Measurements from ENCODE around the gene AFDN. TPM values are rescaled to one million over a fixed set of nuclear protein-coding genes. Genes with fewer than 3 reads are reported as not detected.

Gene AFDN
- total RNA-seq, 1 experiment from 2014 or later, result 226 TPM

DNA sequence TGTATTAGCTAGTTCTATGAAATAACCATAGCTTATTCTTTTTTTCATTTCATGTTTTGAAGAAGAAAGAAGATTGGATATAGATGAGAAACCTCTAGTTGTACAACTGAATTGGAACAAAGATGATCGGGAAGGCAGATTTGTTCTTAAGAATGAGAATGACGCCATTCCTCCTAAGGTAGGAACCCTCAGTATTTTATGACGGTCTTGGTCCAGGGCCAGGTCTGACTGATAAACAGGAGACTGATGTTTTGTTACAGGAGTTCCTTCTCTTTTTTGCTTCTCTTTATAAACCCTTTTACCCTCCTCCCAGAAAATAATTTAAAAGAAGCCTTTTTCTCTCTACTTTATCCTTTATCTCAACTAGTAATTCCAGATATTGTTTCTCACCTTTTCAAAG lies 43.6 kb downstream of the AFDN start:
- Mint-ChIP-seq H3K36me3 (ENCODE audit: insufficient read depth, unreplicated experiment) (peaks cover 32% of the 10 kb centered on the region), H3K4me3 (ENCODE audit: low read depth, unreplicated experiment) (no peak overlapping the region), H3K27me3 (ENCODE audit: unreplicated experiment) (no peaks in the 10 kb centered on the region), H3K27ac (ENCODE audit: unreplicated experiment) (no peak overlapping the region), H3K4me1 (ENCODE audit: low read depth, unreplicated experiment) (peaks cover 9% of the 10 kb centered on the region), H3K9me3 (ENCODE audit: low read depth, unreplicated experiment) (no peaks in the 10 kb centered on the region)
- no peak for DNase-seq
- BruUV-seq (replicated peaks), result no TSS peak
- CTCF ChIA-PET, result no interaction called here
- TF ChIP-seq, protein P1, sequence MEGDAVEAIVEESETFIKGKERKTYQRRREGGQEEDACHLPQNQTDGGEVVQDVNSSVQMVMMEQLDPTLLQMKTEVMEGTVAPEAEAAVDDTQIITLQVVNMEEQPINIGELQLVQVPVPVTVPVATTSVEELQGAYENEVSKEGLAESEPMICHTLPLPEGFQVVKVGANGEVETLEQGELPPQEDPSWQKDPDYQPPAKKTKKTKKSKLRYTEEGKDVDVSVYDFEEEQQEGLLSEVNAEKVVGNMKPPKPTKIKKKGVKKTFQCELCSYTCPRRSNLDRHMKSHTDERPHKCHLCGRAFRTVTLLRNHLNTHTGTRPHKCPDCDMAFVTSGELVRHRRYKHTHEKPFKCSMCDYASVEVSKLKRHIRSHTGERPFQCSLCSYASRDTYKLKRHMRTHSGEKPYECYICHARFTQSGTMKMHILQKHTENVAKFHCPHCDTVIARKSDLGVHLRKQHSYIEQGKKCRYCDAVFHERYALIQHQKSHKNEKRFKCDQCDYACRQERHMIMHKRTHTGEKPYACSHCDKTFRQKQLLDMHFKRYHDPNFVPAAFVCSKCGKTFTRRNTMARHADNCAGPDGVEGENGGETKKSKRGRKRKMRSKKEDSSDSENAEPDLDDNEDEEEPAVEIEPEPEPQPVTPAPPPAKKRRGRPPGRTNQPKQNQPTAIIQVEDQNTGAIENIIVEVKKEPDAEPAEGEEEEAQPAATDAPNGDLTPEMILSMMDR (IDR thresholded peaks at IDR 0.05; ENCODE audit: unreplicated experiment), result no peak
- intact Hi-C loops (cut with micrococcal nuclease; ENCODE audit: unreplicated experiment), result no loop called here

DNA sequence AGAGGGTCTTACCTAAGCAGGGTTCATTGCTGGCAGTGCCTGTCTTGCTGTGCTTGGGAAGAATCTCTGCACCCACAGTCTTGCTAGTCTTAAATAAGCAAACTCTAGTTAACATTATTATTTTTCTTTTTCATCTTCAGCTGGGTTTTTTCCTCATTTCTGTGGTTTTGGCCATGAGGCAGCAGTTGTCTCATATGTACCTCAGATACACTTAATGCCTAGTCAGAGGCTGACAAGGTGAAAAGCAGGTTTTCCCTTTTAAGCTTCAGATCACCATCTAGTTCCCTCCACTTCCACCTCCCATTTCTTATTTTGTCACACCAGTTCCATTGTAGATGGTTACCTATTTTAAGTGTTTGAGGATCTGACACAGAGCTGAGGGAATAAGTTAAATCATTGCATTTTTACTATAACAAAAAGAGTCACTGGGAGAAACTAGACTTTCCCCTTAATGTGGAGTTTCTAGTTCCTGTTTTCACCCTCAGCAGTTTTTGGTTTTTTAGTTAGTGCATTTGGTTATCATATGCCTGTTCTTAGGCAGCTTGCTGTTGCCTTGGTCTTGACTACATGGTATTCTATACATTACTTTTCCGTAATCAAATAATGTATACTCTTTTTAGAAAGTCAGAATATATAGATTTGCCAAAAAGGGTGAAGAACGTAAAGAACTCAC lies 46.0 kb downstream of the AFDN start:
- Mint-ChIP-seq H3K27ac (ENCODE audit: unreplicated experiment) (no peak overlapping the region), H3K9me3 (ENCODE audit: low read depth, unreplicated experiment) (no peaks in the 10 kb centered on the region), H3K36me3 (ENCODE audit: insufficient read depth, unreplicated experiment) (peaks cover 22% of the 10 kb centered on the region), H3K4me1 (ENCODE audit: low read depth, unreplicated experiment) (peaks cover 18% of the 10 kb centered on the region), H3K27me3 (ENCODE audit: unreplicated experiment) (no peaks in the 10 kb centered on the region), H3K4me3 (ENCODE audit: low read depth, unreplicated experiment) (no peak overlapping the region)
- DNase-seq, result no peak
- no TSS peak for BruUV-seq (replicated peaks)
- CTCF ChIA-PET, result no interaction called here
- intact Hi-C loops (cut with micrococcal nuclease; ENCODE audit: unreplicated experiment), result no loop called here
- TF ChIP-seq, protein P1 (IDR thresholded peaks at IDR 0.05; ENCODE audit: unreplicated experiment), result no peak

DNA sequence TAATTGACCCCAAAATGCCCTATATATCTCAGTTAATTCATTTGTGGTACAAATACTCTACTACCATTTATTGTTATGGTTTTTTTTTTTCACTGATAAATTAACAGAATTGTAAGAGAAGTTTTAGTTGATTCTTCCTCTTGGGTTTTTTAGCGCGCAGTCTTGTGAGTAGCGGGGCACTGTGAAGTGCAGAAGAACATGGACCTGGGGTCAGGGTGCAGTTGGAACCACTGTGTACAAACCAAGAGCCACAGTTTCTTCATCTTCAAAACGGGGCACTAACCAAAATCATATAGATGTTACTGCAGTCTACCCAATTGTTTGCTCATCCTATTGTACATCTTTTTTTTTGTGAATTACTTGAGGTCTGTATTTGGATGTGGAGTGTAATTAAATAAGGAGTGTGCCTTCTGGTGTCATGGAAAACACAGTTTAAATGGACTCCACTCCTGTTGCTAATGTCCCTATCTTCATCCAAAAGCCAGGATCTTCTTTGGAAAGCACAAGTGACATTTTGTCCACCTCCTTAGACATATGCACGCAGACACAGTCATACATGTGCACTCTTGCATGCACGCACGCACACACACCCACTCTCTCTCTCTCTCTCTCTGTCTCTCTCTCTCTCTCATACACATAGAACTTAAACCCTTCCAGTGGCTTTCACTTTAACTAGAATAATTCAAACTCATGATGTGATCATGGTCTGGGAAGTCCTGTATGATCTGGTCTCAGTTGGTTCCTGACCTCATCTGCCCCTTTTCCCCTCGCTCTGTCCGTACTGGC lies 51.5 kb downstream of the AFDN start:
- Mint-ChIP-seq H3K36me3 (ENCODE audit: insufficient read depth, unreplicated experiment) (peaks cover 39% of the 10 kb centered on the region), H3K27ac (ENCODE audit: unreplicated experiment) (no peak overlapping the region), H3K4me3 (ENCODE audit: low read depth, unreplicated experiment) (no peak overlapping the region), H3K27me3 (ENCODE audit: unreplicated experiment) (no peaks in the 10 kb centered on the region), H3K4me1 (ENCODE audit: low read depth, unreplicated experiment) (peaks cover 19% of the 10 kb centered on the region), H3K9me3 (ENCODE audit: low read depth, unreplicated experiment) (no peaks in the 10 kb centered on the region)
- CTCF ChIA-PET, result no interaction called here
- no peak for DNase-seq
- BruUV-seq (replicated peaks), result no TSS peak
- TF ChIP-seq, protein P1 (IDR thresholded peaks at IDR 0.05; ENCODE audit: unreplicated experiment), result no peak
- intact Hi-C loops (cut with micrococcal nuclease; ENCODE audit: unreplicated experiment), result no loop called here

DNA sequence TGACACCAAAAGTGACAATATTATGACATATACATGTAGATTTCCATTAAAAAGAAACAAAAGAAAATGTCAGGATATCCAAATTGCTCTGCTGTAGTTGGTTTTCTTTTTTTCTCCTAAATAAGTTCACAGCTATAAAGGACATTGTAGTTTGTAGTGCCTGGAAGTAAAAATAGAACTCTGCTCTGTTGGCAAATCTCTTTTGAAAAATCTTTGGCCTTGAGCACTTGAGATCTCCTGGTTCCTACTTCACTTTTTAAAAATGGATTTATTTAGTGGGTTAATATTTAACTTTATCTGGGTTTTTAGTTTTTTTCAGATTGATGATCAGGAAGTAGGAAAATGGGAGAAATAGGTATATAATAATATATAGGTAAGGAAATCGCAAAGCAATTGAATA lies 52.9 kb downstream of the AFDN start:
- Mint-ChIP-seq H3K4me3 (ENCODE audit: low read depth, unreplicated experiment) (no peak overlapping the region), H3K4me1 (ENCODE audit: low read depth, unreplicated experiment) (peaks cover 19% of the 10 kb centered on the region), H3K9me3 (ENCODE audit: low read depth, unreplicated experiment) (no peaks in the 10 kb centered on the region), H3K36me3 (ENCODE audit: insufficient read depth, unreplicated experiment) (peaks cover 32% of the 10 kb centered on the region), H3K27me3 (ENCODE audit: unreplicated experiment) (no peaks in the 10 kb centered on the region), H3K27ac (ENCODE audit: unreplicated experiment) (no peak overlapping the region)
- BruUV-seq (replicated peaks), result no TSS peak
- CTCF ChIA-PET, result no interaction called here
- TF ChIP-seq, protein P1 (IDR thresholded peaks at IDR 0.05; ENCODE audit: unreplicated experiment), result no peak
- no peak for DNase-seq
- intact Hi-C loops (cut with micrococcal nuclease; ENCODE audit: unreplicated experiment), result no loop called here
